GM18951 (cell line): ENCODE measurements around the gene EEF2K.

Experiments used
- POLR2A ChIP-seq: IDR thresholded peaks from 4 replicates; pipeline ENCODE4 v1.6.1; 2011; ENCODE audit warnings: mild to moderate bottlenecking; ENCODE audit not compliant: insufficient read length, insufficient read depth; ENCODE audit errors: extremely low read depth
- in situ Hi-C: fragments of 300-500 bp; cut with MboI; formaldehyde crosslinking; loops from one replicate; pipeline ENCODE4 v1.12.0; 2022; ENCODE audit warnings: low sequenced_read_pairs, mixed read lengths, inconsistent platforms; ENCODE audit not compliant: unreplicated experiment

EEF2K gene

GRCh38 chr16:22317001-22317530 is 111.0 kb downstream of the EEF2K start:
- no peak for TF ChIP-seq POLR2A
- in situ Hi-C loops, result no loop called here

- in situ Hi-C loops, result no loop called here
- no peak for TF ChIP-seq POLR2A
Measured at GRCh38 chr16:22317625-22318024, 111.5 kb downstream of the EEF2K start.

- no peak for TF ChIP-seq POLR2A
- in situ Hi-C loops, result no loop called here
Measured at GRCh38 chr16:22318690-22319358, 112.7 kb downstream of the EEF2K start.

GRCh38 chr16:22320572-22321339 is 114.7 kb downstream of the EEF2K start:
- in situ Hi-C loops, result no loop called here
- no peak for TF ChIP-seq POLR2A

- in situ Hi-C loops, result no loop called here
- no peak for TF ChIP-seq POLR2A
Measured at GRCh38 chr16:22321340-22322001, 115.4 kb downstream of the EEF2K start.

- no peak for TF ChIP-seq POLR2A
- in situ Hi-C loops, result no loop called here
Measured at GRCh38 chr16:22322021-22322471, 116.0 kb downstream of the EEF2K start.

GRCh38 chr16:22322741-22323140 is 116.7 kb downstream of the EEF2K start:
- no peak for TF ChIP-seq POLR2A

GRCh38 chr16:22323173-22323958 is 117.3 kb downstream of the EEF2K start:
- in situ Hi-C loops, result no loop called here
- TF ChIP-seq POLR2A, result no peak

More at GRCh38 chr16:22322741-22323140, 116.7 kb downstream of the EEF2K start:
- in situ Hi-C loops, result no loop called here

GRCh38 chr16:22323959-22324786 is 118.1 kb downstream of the EEF2K start:
- no peak for TF ChIP-seq POLR2A
- in situ Hi-C loops, result no loop called here

- in situ Hi-C loops, result loop anchor here (25.0 kb wide), 1 partner anchor 1163 kb away; the partner anchor contains the start of genes DNAH3 and LDAF1
Measured at GRCh38 chr16:22324787-22325597, 118.9 kb downstream of the EEF2K start.

More at GRCh38 chr16:22324787-22325597, 118.9 kb downstream of the EEF2K start:
- no peak for TF ChIP-seq POLR2A
